Stimulated activated CD8-positive, alpha-beta memory T cell treated with anti-CD3 and anti-CD28 coated beads, Interleukin-4, amount 100 ng/mL, for 1 hour (primary cell): ENCODE data around the gene CD8A.

Experiments used
- DNase-seq, 2 donors: peaks; one replicate each; pipeline ENCODE4 v3.0.0-alpha.2; 2020; ENCODE audit warnings: low read depth in 2 of 2, low spot score in 1 of 2

CD8A gene

DNA sequence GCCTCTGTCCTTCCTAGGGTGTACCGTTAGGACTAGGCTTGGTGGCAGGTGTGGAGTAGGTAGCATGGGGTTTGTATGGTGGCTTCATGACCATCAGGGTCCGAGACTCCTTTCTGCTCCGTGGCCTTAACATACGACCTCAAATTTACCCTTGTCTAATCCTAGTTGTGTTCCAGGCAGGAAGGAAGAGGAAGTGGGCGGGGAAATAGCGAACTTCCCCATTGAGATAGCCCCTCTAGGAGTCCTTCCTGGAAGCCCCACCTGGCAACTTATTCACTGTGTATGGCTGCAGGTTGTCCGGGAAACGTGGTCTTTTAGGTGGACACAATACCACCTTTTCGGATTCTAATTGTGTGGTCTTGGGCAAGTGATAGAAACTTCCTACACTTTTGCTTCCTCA is 9.3 kb downstream of the CD8A start:
- DNase-seq, result no peak

DNA sequence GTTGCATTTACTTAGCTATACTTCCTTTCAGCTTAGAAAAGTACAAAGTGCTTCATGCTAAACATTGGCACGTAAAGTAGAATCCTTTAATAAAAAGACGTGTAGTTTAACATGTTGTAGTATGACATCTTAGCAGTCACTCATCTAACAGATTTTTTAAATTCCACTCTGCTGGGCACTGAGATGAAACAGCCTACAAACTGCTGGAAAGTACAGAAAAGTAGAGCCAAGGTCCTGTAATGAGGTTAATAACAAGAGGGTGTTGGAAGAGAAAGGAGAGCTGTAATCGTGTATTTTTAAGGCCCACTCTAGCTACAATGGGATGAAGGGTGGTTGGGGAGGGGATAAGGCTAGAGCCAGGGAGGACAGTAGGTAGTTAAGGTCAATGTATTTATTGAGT is 10.7 kb downstream of the CD8A start:
- DNase-seq, result no peak

DNA sequence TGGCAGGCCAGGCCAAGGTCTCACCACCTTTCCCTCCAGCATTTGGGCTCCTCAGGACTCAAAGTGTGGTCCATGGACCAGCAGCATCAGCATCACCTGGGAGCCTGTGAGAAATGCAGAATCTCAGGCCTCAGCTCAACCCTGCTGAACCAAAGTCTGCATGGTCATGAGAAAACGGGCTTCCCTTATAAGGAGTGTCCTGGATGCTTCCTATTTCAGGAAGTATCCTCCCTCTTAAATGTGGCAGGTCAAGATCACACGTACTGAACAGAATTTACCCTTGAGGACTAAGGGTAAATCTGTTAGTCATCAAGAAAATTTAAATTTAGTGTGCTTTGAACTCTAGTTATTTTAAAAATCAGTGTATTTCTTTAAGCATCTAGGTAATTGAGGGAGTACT is 11.8 kb downstream of the CD8A start:
- no peak for DNase-seq

DNA sequence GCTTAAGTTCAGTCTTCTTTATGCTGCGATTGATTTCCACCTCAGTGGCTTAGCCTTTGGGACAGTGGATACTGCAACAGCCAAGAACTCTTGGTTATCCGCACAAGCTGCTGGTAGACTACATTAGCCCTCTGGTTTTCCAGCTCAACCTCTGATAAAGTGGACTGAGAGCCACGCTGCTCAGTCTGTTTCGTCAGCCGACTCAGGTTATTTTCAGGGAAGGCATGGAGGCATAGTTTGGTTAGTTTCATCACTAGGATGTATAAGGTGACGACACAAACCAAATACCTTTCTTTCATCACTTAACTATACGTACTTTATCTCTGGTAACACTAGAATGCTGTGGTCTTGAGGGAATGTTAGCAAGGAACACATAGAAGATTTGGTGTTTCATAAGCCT is 14.2 kb downstream of the CD8A start:
- no peak for DNase-seq

DNA sequence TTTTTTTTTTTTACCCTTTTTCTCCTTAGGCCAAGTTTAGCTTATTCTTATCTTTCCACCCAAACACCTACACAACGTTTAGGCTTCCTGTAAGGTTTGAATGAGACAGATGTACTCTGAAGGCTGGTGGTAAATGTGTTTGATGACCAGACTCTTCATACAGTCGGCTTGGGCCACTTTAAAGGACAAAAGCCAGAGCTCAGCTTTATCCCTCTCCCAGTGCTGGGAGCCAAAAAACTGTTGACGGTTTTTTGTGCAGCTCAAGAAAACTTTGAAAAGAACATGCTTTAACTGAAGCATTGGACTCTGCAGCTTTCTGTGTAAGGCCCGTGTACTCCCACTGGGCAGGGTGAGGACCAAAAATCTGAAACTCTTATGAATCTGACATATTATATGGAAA is 15.4 kb downstream of the CD8A start:
- DNase-seq, result no peak

DNA sequence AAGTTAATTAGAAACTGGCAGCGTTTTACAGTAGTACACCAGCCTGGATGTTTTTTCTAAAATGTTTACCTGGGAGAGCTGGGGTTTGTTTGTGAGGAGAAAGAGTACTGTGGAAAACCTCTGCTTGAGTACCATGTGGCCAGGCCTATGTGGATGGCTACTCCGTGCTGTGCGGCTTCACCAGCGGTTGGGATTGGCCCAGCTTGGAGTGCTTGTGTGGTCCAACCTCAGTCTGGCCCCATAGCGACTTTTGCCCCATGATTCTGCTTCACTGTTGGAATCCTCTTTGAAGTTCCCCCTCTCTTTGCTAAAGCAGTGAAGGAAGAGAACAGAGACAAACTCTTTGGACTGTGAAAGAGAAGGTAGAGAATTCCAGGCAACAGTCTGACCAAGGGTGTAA is 15.9 kb downstream of the CD8A start:
- no peak for DNase-seq

DNA sequence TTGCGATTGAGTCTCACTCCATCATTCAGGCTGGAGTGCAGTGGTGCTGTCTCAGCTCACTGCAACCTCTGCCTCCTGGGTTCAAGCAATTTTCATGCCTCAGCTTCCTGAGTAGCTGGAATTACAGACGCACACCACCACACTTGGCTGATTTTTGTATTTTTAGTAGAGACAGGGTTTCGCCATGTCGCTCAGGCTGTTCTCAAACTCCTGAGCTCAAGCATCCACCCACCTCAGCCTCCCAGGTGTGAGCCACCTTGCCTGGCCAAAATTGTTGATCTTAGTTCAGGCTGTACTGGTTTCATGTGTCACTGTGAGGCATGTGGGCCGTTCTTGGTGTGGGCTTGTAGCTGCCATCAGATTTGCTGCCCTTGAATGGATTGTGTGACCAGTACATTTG is 18.1 kb downstream of the CD8A start:
- DNase-seq, result no peak

DNA sequence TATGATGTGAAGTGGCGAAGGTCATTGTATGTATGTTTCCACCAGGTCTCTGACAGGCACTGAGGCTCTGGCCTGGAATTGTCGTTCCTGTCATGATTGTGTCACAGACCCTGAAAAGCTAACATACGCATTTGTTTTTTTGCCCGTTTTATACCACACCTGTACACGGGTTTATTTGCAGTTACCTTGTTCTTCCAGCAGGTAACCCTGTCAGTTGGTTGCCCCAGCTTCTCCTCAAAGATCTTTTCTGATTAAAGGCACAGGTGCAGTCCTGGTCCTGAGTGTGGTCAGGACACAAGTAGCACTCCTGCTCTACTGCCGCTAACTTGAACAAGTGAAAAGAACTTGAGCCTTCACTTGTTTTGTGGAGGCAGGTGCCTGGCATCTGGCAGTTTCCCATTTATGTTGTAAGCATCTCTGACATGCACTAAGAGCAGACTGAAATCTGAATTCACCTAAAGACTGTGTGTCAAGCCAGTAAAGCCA is 19.9 kb downstream of the CD8A start:
- DNase-seq, result no peak

DNA sequence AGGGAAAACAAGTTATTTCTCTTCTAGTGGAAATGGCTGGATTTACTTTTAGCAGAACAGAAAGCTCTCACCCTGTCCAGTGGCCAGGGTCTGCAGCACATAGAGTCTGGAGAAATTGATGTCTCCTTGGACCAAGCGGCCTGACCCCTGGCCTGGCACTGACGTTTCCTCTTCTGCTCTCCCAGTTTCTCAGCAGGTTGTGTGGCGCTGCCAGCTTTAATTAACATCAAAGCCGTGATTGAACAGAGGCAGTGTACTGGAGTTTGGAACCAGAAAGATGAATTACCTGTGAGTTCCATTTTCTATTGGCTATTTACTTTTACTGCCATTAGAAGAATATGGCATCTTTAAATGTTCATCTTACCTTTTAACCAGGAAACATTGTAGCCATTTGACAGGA is 20.9 kb downstream of the CD8A start:
- DNase-seq, result no peak

DNA sequence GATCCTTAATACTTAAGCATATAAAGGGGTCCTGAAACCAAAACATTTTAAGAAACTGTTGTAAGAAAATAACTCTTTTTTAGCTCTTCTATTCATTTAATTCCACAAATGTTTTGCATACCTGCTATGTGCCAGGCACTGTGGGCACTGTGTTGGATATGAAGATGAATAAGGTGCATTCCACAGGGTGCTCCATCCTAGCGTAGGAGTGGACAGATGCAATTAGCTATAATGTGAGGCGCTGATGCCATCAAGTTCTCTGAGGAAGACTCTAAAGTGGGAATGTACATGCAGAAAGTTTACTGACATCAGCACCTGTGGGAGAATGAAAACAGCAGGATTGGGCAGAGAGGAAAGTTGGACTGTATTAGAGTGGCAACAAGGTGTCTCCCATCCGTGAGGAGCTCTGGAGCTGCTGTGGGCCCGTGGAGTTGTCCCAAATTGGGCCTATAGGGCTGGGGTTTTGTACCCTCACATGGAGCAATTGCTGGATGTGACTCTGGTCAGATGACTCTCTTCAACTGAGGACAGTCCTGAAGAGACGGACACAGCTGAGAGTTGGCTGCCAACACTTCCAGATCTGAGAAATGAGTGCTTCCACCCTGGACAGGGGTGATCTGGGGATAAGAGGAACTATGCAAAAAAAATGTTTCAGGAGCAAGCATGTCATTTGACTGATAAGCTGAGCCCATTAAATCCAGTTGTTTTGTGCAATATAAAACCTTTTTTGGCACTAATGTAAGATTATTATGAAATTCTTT is 22.3 kb downstream of the CD8A start:
- no peak for DNase-seq

DNA sequence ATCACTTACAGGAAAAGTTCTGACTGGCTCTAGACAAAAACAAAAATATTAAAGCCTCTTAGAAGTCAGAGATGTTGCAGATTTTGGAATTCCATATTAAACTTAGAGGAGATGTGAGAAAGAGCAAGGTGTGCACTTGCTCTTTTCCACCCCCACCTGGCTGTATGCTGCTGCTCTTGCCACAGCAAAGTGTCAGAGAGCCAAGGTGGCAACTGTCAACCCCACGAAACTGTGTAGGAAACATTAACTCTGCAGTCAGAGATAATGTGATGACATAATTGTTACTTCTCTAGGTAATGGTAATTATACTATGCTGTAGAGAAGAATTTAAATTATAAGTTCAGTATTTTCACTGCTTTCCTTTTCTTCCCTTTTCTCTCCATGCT is 25.4 kb downstream of the CD8A start:
- DNase-seq, result no peak

DNA sequence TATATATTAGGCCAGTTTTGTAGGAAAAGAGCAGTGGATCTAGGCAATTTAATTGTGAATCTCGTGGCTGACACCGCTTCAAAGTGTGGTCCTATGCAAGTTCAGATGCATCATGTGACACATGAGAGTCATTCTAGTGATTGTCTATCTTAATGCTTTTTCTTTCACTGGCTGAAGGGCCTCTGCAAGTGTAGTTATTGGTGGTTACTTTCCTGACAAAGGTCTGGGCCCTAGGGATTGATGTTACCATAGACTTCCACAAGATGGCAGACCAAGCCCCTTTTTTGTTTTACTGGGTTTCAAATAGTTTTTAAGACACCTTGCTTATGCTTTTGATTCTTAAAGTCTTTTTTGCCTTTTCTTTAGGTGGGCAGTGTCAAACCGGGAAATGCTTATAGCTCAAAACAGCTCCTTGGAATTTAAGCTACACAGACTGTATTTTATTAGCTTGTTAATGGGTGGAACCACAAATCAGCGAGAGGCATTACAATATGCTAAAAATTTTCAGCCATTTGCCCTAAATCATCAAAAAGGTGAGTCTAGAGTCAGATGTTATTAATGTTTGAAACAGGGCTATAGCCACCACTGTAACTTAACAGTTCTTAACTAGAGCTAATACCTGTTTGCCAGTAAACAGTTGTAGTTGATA is 25.9 kb downstream of the CD8A start:
- DNase-seq, result no peak

DNA sequence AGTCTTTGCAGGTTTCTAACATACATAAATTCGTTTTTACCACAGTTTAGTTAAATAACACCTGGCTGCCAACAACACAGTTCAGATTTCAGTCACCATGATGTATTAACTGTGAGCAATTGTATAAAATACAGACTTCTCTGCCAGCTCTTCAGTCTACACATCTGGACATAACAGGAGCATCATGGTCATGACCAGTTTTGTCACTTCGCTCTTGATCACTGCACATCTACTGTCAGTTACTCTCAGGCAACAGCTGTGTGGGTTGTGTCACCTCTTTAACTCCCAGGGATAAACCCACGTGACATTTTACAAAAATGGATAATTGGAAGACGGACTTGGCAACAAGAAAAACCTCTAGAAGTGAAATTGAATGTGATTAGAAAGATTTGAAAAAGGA is 30.3 kb downstream of the CD8A start:
- DNase-seq, result no peak

DNA sequence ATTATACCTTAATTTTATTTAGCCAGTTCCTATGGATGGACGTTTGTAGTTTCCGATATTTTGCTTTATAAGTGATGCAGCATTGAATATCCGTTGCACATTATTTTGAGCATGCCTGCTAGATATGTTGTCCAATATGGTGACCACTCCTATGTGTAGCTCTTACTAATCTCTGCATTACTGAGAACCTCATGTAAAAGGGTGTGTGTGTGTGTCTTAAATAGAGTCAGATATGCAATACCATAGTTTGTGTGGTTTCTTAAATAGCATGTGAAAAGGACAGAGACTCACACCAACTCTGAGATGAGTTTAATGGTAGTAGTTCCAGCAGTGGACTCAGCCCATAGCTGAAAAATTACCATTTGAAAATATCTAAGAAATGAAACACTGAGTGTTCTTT is 32.3 kb downstream of the CD8A start:
- DNase-seq, result no peak

DNA sequence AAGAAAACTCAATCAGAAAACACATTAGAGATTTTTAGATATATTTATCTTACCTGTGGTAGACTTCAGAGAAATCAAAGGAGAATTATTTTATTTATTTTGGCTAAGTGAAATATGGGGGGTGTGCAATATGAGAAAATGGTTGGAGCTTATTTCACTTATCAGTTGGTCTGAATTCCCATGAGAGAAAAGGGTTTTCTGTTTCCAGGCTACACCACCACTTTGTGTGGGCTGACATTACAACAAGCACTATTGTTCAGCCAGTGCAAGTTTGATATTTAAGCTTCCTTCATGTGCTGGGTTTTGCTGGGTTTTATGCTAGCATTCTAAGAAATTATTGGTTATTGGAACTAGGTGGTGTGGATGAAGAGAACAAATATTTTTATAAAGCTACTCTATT is 37.1 kb downstream of the CD8A start:
- no peak for DNase-seq

DNA sequence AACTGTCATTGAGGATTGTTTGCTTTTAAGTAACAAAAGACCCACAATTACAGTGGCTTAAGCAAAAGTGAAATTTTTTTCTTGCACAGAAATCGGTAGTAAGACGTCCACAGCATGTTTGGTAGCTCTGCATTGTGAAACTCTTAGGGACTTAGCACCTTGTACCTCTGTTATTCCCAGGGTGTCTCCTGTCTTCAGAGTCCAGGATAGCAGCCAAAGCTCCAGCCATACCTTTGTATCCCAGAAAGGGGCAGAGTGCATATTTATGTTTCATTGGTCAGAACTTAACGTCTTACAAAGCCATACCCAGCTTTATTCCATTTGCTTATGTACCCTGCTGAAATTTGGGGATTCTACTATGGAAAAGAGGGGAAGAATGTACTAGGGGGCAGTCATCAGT is 37.8 kb downstream of the CD8A start:
- no peak for DNase-seq

DNA sequence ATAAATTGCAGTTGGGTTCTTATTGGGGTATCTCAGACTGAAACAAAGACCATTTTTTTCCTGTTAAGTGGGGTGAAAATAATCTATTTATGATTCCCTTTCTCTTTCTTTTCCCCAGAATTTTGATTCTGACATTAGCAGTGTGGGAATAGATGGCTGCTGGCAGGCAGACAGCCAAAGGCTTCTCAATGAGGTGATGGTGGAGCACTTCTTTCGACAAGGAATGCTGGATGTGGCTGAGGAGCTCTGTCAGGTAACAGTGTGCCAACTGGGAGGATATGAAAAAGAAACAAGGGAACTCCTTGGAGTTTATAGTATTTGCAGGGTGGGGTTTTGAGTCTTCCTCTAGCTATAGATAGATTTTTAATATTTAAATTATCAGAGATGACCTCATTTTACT is 38.9 kb downstream of the CD8A start:
- DNase-seq, result no peak

DNA sequence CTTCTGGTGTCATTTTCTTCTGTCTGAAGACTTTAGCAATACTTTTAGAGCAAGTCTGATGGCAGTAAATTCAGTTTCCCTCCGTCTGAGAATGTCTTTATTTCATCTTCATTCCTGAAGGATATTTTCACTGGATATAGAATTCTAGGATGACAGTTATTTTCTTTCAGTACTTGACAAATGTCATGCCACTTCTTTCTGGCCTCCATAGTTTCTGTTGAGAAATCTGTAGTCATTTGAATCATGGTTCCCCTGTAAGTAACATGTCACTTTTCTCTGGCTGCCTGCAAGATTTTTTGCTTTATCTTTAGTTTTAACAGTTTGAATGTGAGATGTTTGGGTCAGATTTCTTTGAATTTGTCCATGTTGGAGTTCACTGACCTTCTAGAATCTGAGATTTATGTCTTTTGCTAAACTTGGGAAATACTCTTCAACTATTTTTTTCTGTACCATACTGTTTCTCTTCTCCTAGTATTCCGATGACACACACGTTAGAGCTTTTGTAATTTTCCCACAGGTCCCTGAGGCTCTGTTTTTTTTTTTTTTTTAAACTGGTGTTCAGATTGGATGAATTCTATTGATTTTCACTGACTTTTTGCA is 40.4 kb downstream of the CD8A start:
- DNase-seq, result no peak

DNA sequence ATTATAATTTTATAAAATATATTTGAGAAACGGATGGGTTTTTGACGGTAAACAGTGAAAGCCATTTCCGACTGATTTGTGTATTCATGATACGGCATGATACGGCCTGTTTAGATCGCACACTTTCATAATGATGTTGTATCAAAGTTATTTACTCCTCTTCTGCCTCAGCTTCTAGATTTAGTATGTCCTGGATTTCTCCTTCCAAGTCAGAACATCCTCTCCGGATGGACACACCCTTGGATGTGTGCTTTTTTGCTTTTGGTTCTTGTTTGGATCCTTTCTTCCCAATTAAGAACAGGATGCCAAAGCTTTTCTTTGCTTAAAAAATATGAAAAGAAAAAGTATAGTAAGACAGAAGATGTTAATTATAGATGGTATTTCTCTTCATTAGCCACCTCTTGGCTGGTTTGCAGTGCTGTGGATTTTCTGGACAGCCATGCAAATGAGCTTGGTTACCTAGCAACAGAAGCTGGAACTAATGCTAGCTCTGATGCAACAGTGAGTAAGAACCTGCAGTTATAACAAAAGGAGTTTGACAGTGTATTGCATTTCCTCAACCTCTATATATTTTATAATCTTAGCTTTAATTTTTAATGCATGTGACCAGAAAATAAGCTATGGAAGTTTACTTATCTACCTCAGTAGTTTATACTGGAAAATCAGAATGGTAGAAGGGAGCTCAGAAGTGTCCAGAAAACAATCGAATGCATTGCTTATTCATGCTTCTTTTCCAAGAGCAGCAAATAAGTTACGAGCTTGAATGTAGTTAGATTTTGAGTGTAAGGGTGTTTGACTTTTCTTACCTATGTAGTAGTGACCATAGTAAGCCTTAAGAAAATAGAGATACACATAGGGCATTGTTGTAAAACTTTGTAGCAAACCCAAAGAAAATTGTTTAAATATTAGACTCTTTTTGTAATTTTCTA is 42.7 kb downstream of the CD8A start:
- no peak for DNase-seq

DNA sequence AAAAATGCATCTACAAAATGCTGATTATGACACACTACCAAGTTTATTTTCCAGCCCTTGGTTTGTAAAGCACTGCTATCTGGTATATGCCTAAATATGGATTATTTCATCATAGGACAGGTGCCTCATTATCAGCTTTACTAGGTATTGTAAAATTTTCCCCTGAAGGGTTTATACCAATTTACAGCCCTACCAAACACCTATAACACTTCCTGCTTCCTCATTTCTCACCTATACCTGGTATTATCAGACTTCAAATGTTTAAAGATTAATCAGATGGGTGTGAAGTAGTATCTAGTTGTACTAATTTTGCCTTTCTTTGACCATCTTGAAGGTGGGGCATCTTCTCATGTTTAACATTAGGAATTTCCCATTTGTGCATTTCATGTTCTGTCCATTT is 43.8 kb downstream of the CD8A start:
- DNase-seq, result no peak

DNA sequence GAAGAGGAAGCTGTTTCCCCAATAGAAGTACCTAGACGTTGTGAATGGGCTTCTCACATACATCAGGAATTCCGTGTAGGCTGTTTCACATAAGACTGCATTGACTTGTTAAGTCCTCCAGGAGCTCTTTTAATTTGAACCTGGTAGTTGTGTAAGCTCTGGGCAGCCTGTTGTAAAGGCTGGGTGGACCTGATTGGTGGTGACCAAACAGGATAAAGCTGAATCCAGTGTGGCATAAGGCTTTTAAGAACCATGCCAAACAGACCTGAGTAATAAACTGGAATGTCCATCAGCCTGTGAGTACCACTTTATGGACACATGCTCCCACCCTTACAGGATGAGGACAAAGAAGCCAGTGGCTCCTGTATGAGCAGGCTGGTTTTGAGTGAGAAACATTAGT is 46.6 kb downstream of the CD8A start:
- DNase-seq, result no peak
